ENCODE measurements around the gene PTGES. TPM values are rescaled to one million over a fixed set of nuclear protein-coding genes. Genes with fewer than 3 reads are reported as not detected.
A peak's percentile ranks its signal among the peaks of the same experiment; 100 is the strongest.

PTGES gene
- total and polyA plus RNA-seq, 3 donors from 2014 or later = 9.5 to 41.8 (median 36.9) TPM

GRCh38 chr9:129716091-129716490 is 36.8 kb downstream of the PTGES start:
- Histone ChIP-seq H3K4me1 (peaks cover 8% of the 10 kb centered on the region), H3K27me3 (no peaks in the 10 kb centered on the region), H3K36me3 (ENCODE audit: low read depth, missing control alignments) (no peaks in the 10 kb centered on the region), H3K9me3 (no peaks in the 10 kb centered on the region), H3K4me3 (no peak overlapping the region), H3K27ac (no peak overlapping the region)
- TF ChIP-seq POLR2A (IDR thresholded peaks at IDR 0.05) (no peak), CTCF (IDR thresholded peaks at IDR 0.05) (no peak)
- intact Hi-C loops (cut with DNase I; ENCODE audit: low total_unique reads) = no loop called here
- WGBS, 2 donors = 81 to 87% methylated on average over 5 of the region's 5 CpGs
- no peak for DNase-seq

GRCh38 chr9:129714511-129715061 is 38.3 kb downstream of the PTGES start:
- Histone ChIP-seq H3K9me3 (no peaks in the 10 kb centered on the region), H3K36me3 (ENCODE audit: low read depth, missing control alignments) (no peaks in the 10 kb centered on the region), H3K27me3 (no peaks in the 10 kb centered on the region), H3K4me1 (peaks cover 8% of the 10 kb centered on the region), H3K27ac (no peak overlapping the region), H3K4me3 (no peak overlapping the region)
- 77 to 82% methylated on average over 14 to 15 of the region's 15 CpGs for whole genome bisulfite sequencing, 2 donors
- no peak for TF ChIP-seq POLR2A (IDR thresholded peaks at IDR 0.05)
- TF ChIP-seq CTCF (IDR thresholded peaks at IDR 0.05) = no peak
- intact Hi-C loops (cut with DNase I; ENCODE audit: low total_unique reads) = no loop called here
- no peak for DNase-seq

- no peaks in the 10 kb centered on the region for H3K36me3 ChIP-seq (ENCODE audit: low read depth, missing control alignments)
- H3K9me3 ChIP-seq = no peaks in the 10 kb centered on the region
- intact Hi-C loops (cut with DNase I; ENCODE audit: low total_unique reads) = no loop called here
- TF ChIP-seq POLR2A (IDR thresholded peaks at IDR 0.05) (no peak), CTCF (IDR thresholded peaks at IDR 0.05) (no peak)
- H3K27ac ChIP-seq = no peak overlapping the region
- H3K27me3 ChIP-seq = no peaks in the 10 kb centered on the region
- H3K4me3 ChIP-seq = no peak overlapping the region
- 64 to 84% methylated on average over 10 of the region's 10 CpGs for WGBS, 2 donors
- no peak for DNase-seq
- peaks cover 8% of the 10 kb centered on the region for H3K4me1 ChIP-seq
Observed at GRCh38 chr9:129713402-129713679, 39.5 kb downstream of the PTGES start.

GRCh38 chr9:129712634-129713401 is 40.0 kb downstream of the PTGES start:
- intact Hi-C loops (cut with DNase I; ENCODE audit: low total_unique reads) = no loop called here
- Histone ChIP-seq H3K27ac (peak overlapping the region; percentile 55 to 76), H3K27me3 (no peaks in the 10 kb centered on the region), H3K4me3 (no peak overlapping the region), H3K36me3 (ENCODE audit: low read depth, missing control alignments) (no peaks in the 10 kb centered on the region), H3K9me3 (no peaks in the 10 kb centered on the region), H3K4me1 (peaks cover 8% of the 10 kb centered on the region)
- no peak for TF ChIP-seq CTCF (IDR thresholded peaks at IDR 0.05)
- no peak for TF ChIP-seq POLR2A (IDR thresholded peaks at IDR 0.05)
- DNase-seq = no peak
- WGBS, 2 donors = 44 to 47% methylated on average over 12 to 26 of the region's 26 CpGs

- intact Hi-C loops (cut with DNase I; ENCODE audit: low total_unique reads) = no loop called here
- Histone ChIP-seq H3K4me3 (no peak overlapping the region), H3K9me3 (no peaks in the 10 kb centered on the region), H3K4me1 (peaks cover 8% of the 10 kb centered on the region), H3K27me3 (no peaks in the 10 kb centered on the region), H3K36me3 (ENCODE audit: low read depth, missing control alignments) (no peaks in the 10 kb centered on the region), H3K27ac (no peak overlapping the region)
- DNase-seq = no peak
- WGBS, 2 donors = 94 to 100% methylated on average over 3 of the region's 3 CpGs
- TF ChIP-seq POLR2A (IDR thresholded peaks at IDR 0.05) (no peak), CTCF (IDR thresholded peaks at IDR 0.05) (no peak)
Observed at GRCh38 chr9:129710169-129710453, 42.7 kb downstream of the PTGES start.

Data from testis (tissue), 3 donors.